SK-N-SH treated with all-trans-retinoic acid at 6 μM for 48 hours (cell line): ENCODE results near the gene PIGN.

Source experiments
- OSR1 ChIP-seq: fragments of 250-450 bp; sonication (Bioruptor Pico); IDR thresholded peaks from 2 replicates; pipeline ENCODE4 v1.8.0; 2022; ENCODE audit warnings: moderate library complexity, mild to moderate bottlenecking, inconsistent platforms
- PPARA ChIP-seq: fragments of 250-450 bp; sonication (Bioruptor Pico); IDR thresholded peaks from 2 replicates; pipeline ENCODE4 v1.5.0; 2020; ENCODE audit warnings: mild to moderate bottlenecking, borderline replicate concordance
- TCF4 ChIP-seq: fragments of 250-450 bp; sonication (Bioruptor Pico); IDR thresholded peaks from 2 replicates; pipeline ENCODE4 v1.8.0; 2021; ENCODE audit warnings: mild to moderate bottlenecking, moderate library complexity, borderline replicate concordance
- TOX ChIP-seq: fragments of 250-450 bp; sonication (Bioruptor Pico); IDR thresholded peaks from 2 replicates; pipeline ENCODE4 v1.8.0; 2021; ENCODE audit warnings: mild to moderate bottlenecking, moderate library complexity, borderline replicate concordance
- ZFP3 ChIP-seq: fragments of 250-450 bp; sonication (Bioruptor Pico); IDR thresholded peaks from 2 replicates; pipeline ENCODE4 v1.5.0; 2020; ENCODE audit warnings: mild to moderate bottlenecking, moderate library complexity
- ZFP30 ChIP-seq: fragments of 450-650 bp; formaldehyde crosslinking; IDR thresholded peaks from 2 replicates; pipeline ENCODE4 v1.5.0; 2022; ENCODE audit warnings: mild to moderate bottlenecking, moderate library complexity
- TF ChIP-seq, protein P1 (sequence below): fragments of 250-450 bp; sonication (Bioruptor Pico); IDR thresholded peaks from 2 replicates; pipeline ENCODE4 v1.8.0; 2020; ENCODE audit warnings: mild to moderate bottlenecking, moderate library complexity, borderline replicate concordance

DNA sequence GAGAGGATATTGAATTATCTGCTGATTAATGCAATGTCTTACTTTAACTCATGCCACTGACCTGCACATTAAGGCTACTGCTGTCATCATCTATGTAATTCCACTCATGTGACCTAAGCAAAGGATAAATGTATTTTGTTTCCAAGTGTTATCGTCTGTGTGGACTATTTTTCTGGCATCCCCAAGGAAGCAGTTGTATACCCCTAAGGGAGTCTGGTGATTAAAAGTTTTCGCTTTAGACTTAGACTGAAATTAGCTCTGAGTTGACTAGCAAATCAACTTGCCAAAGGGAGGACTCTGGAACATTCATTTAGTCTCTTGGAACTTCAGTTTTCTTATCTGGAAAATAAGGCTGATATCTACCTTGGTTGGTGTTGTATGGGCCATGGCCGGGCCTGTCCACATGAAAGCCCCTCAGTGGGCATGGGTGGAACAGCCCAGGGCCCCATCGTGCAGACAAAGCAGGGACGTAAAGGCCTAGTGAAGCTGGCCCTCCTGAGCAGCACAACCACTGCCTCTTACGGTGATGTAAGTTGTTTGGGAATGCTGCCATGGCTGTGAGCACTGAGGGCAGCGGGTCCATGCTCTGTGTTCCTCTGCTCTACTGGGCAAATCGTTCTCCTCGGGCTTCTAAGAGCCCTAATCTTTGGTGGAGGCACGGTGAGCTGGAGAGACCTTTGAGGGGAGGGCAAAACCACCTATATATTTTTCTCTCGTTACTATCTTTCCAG, 149.7 kb downstream of the PIGN start:
- TF ChIP-seq TOX (CRISPR knock-in tag) (no peak), ZFP30 (CRISPR knock-in tag) (no peak), PPARA (CRISPR knock-in tag) (no peak), ZFP3 (CRISPR knock-in tag) (no peak), OSR1 (CRISPR knock-in tag) (no peak), TCF4 (CRISPR knock-in tag) (no peak)
- TF ChIP-seq, protein P1, sequence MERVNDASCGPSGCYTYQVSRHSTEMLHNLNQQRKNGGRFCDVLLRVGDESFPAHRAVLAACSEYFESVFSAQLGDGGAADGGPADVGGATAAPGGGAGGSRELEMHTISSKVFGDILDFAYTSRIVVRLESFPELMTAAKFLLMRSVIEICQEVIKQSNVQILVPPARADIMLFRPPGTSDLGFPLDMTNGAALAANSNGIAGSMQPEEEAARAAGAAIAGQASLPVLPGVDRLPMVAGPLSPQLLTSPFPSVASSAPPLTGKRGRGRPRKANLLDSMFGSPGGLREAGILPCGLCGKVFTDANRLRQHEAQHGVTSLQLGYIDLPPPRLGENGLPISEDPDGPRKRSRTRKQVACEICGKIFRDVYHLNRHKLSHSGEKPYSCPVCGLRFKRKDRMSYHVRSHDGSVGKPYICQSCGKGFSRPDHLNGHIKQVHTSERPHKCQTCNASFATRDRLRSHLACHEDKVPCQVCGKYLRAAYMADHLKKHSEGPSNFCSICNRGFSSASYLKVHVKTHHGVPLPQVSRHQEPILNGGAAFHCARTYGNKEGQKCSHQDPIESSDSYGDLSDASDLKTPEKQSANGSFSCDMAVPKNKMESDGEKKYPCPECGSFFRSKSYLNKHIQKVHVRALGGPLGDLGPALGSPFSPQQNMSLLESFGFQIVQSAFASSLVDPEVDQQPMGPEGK (CRISPR knock-in tag) = no peak
